Measurements from ENCODE around the gene WLS. TPM values are rescaled to one million over a fixed set of nuclear protein-coding genes. Genes with fewer than 3 reads are reported as not detected.

Gene WLS
- 67.7 and 114 TPM in 2 replicates for total RNA-seq
- polyA plus RNA-seq: 113 and 125 TPM in 2 replicates

DNA sequence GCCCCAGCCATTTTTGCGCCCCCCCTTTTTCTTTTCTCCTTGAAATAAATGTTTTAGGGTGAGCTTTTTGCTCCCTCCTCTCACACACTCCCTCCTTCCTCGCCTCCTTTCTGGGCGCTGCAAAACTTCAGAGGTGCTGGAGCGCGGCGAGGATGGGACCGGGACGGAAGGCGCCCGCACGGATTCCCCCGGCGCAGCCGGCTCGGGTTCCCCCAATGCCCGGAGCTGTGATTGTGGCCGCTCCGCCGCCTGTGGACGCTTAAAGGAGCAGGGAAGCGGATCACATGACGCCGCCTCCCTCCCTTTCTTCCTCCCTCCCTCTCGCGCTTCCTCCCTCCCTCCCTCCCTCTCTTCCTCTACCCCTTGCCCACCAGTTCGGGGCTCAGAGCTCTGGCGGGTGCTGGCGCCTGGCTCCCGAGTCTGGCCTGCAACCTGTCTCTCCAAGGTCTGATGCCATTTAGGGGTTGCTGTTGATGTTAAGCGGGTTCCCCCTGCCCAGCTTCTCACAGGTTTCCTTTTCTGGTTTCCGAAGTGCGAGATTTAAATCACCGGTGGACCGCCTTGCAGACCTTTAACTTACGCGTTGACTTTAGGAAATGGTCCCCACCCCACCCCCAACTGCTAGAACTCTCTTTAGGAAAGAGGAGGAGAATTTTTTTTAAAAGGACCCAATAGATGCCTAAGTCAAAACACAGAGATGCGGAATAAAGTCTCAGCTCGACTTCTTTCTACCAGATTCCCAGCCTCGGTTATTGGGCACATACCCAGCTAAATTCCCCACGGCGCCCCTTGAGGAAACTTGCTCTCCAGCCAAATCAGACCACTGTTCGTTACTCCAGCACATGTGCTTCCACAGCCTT, at the start of gene WLS:
Gene WLS, minus strand, starts transcription at position 235 of the 860 bp plus-strand sequence. Its CDS starts 224 bp downstream, at position 11.
- TF ChIP-seq, protein P1, sequence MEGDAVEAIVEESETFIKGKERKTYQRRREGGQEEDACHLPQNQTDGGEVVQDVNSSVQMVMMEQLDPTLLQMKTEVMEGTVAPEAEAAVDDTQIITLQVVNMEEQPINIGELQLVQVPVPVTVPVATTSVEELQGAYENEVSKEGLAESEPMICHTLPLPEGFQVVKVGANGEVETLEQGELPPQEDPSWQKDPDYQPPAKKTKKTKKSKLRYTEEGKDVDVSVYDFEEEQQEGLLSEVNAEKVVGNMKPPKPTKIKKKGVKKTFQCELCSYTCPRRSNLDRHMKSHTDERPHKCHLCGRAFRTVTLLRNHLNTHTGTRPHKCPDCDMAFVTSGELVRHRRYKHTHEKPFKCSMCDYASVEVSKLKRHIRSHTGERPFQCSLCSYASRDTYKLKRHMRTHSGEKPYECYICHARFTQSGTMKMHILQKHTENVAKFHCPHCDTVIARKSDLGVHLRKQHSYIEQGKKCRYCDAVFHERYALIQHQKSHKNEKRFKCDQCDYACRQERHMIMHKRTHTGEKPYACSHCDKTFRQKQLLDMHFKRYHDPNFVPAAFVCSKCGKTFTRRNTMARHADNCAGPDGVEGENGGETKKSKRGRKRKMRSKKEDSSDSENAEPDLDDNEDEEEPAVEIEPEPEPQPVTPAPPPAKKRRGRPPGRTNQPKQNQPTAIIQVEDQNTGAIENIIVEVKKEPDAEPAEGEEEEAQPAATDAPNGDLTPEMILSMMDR (IDR thresholded peaks at IDR 0.05; ENCODE audit: low read depth, low read length): peak; percentile 8
- Histone ChIP-seq H3K36me3 (no peaks in the 10 kb centered on the region), H3K4me3 (peak within 1 kb of the TSS; percentile 93), H3K27me3 (peaks cover 2% of the 10 kb centered on the region), H3K27ac (peak within 1 kb of the TSS; percentile 76), H3K4me1 (ENCODE audit: low read depth) (peaks cover 20% of the 10 kb centered on the region), H3K9me3 (ENCODE audit: low read depth) (no peaks in the 10 kb centered on the region)
- peak; percentile 89 to 92 for DNase-seq (ENCODE audit: low read depth in 1 of 2, low spot score in 1 of 2)

DNA sequence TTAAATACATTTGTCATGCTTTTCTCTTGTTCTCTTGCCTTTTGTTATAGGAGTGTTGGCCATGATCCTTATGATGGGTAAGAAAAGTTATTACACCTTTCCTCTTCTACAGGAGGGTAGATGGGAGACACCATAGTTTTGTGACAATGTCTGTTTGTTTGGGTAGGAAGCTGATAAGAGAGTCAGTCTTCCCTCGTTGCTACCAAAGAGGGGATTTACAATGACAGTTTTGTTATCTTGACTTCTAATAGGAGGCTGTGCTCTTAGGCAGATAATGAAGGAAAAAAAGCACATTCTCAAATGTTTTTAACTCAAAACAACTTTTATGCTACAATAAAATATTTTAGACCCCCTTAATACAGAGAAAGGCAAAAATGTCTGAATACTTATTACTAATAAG, 48.0 kb upstream of the WLS start:
- Histone ChIP-seq H3K4me3 (no peak overlapping the region), H3K4me1 (ENCODE audit: low read depth) (peaks cover 4% of the 10 kb centered on the region), H3K27me3 (no peaks in the 10 kb centered on the region), H3K36me3 (no peaks in the 10 kb centered on the region), H3K27ac (no peak overlapping the region), H3K9me3 (ENCODE audit: low read depth) (no peaks in the 10 kb centered on the region)
- TF ChIP-seq, protein P1 (IDR thresholded peaks at IDR 0.05; ENCODE audit: low read depth, low read length): no peak
- no peak for DNase-seq (ENCODE audit: low read depth in 1 of 2, low spot score in 1 of 2)

DNA sequence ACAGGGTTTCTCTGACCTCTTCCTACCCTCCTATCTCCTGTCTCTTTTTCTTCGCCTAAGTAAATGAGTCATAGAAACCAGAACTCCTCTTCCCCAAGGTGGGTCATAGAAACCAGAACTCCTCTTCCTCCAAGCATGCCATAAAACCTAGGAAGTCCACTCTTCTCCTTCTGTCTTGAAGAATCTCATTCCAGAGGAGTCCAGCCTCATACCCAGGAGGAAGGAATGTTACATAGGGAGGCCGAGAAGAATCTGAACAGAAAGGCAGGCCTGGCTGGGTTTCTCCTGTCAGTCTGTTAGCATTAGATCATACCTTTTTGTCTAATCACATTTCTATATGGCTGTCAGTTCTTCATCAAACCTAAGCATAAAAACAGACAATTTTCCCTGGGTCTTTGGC, 47.5 kb upstream of the WLS start:
- DNase-seq (ENCODE audit: low read depth in 1 of 2, low spot score in 1 of 2): no peak
- Histone ChIP-seq H3K27ac (no peak overlapping the region), H3K9me3 (ENCODE audit: low read depth) (no peaks in the 10 kb centered on the region), H3K4me1 (ENCODE audit: low read depth) (no peaks in the 10 kb centered on the region), H3K4me3 (no peak overlapping the region), H3K36me3 (no peaks in the 10 kb centered on the region), H3K27me3 (no peaks in the 10 kb centered on the region)
- TF ChIP-seq, protein P1 (IDR thresholded peaks at IDR 0.05; ENCODE audit: low read depth, low read length): no peak

DNA sequence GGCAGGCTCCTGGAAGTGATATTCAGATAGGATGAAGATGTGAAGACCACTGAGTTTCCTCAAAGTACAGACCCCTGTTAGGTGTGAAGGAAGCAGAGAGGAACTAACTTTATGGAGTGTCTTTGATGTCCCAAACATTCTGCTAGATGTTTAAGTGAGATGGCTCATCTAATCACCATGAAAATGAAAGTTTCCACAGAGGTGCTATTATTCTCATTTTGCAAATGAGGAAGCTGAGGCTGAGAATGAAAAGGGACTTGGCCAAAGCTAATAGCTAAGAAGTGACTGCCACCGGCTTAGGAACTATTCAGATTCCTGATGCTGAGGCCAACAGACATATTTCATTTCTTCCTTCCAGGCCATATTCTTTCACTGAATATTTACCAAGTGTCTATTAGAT, 45.9 kb upstream of the WLS start:
- no peak overlapping the region for H3K27ac ChIP-seq
- H3K4me1 ChIP-seq (ENCODE audit: low read depth): no peaks in the 10 kb centered on the region
- no peaks in the 10 kb centered on the region for H3K9me3 ChIP-seq (ENCODE audit: low read depth)
- TF ChIP-seq, protein P1 (IDR thresholded peaks at IDR 0.05; ENCODE audit: low read depth, low read length): no peak
- H3K4me3 ChIP-seq: no peak overlapping the region
- no peaks in the 10 kb centered on the region for H3K36me3 ChIP-seq
- DNase-seq (ENCODE audit: low read depth in 1 of 2, low spot score in 1 of 2): no peak
- no peaks in the 10 kb centered on the region for H3K27me3 ChIP-seq

DNA sequence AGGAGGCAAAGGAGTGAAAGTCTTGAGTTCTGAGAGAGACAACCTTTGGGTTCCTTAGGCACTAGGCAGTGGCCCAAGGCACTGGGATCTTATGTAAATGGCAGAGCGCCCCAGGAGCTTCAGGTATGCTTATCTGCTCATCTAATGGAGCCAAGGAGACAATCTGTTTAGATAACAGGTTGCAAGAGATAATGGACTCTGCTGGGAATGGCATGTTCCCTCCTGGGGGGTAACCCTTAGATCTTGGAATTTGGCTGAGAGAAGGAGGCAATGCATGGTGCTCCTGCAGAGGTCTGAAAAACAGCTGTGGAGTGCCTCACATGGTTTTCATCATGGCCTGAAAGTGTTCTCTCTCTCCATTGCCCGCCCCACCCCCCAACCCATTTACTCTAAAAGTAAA, 44.1 kb upstream of the WLS start:
- Histone ChIP-seq H3K36me3 (no peaks in the 10 kb centered on the region), H3K27ac (no peak overlapping the region), H3K9me3 (ENCODE audit: low read depth) (no peaks in the 10 kb centered on the region), H3K27me3 (no peaks in the 10 kb centered on the region), H3K4me3 (no peak overlapping the region), H3K4me1 (ENCODE audit: low read depth) (no peaks in the 10 kb centered on the region)
- TF ChIP-seq, protein P1 (IDR thresholded peaks at IDR 0.05; ENCODE audit: low read depth, low read length): no peak
- DNase-seq (ENCODE audit: low read depth in 1 of 2, low spot score in 1 of 2): no peak

Data from cardiac muscle cell (in vitro differentiated cells and primary cell).